GM12891 (cell line): ENCODE data around the gene HTRA3.

Source experiments
- PAX5 ChIP-seq: IDR thresholded peaks from 2 replicates; pipeline ENCODE4 v1.6.1; 2011; ENCODE audit warnings: low read length, moderate library complexity, mild to moderate bottlenecking; ENCODE audit not compliant: insufficient read depth, severe bottlenecking
- POLR2A ChIP-seq: IDR thresholded peaks from 2 replicates; pipeline ENCODE4 v1.6.1; 2011; ENCODE audit warnings: low read depth, low read length, control low read depth

GRCh38 chr4:8334786-8335460 is 65.4 kb downstream of the HTRA3 start:
- TF ChIP-seq POLR2A (no peak), PAX5 (no peak)
